GM12878 (cell line): ENCODE measurements around the gene PDZRN3.

Source experiments
- BCL3 ChIP-seq: IDR thresholded peaks from 2 replicates; pipeline ENCODE4 v1.6.1; 2011; ENCODE audit warnings: borderline replicate concordance, low read depth, mild to moderate bottlenecking, moderate library complexity, low read length; ENCODE audit not compliant: insufficient read depth, poor library complexity, severe bottlenecking
- CHD2 ChIP-seq: IDR thresholded peaks from 2 replicates; pipeline ENCODE4 v1.6.1; 2011; ENCODE audit warnings: low read depth, low read length, improper control_type of control experiment, borderline replicate concordance
- EGR1 ChIP-seq, 2 experiments: IDR thresholded peaks; 1 replicate in 1 of 2; 2 replicates in 1 of 2; pipeline ENCODE4 v1.6.1; 2011 to 2012; ENCODE audit warnings: low read depth in 2 of 2, low read length in 2 of 2, borderline replicate concordance in 1 of 2, mild to moderate bottlenecking in 1 of 2, moderate library complexity in 1 of 2
- EZH2 ChIP-seq: IDR thresholded peaks from 2 replicates; pipeline ENCODE4 v1.6.1; 2012; ENCODE audit warnings: low read depth, mild to moderate bottlenecking, control low read depth, inconsistent platforms, low read length, borderline replicate concordance; ENCODE audit not compliant: control insufficient read depth

GRCh38 chr3:73610493-73610892, 14.2 kb downstream of the PDZRN3 start:
- TF ChIP-seq BCL3 (no peak), CHD2 (no peak), EGR1 (IDR thresholded peaks at IDR 0.05; ENCODE audit: borderline replicate concordance in 1 of 2, low read depth in 2 of 2, low read length in 2 of 2) (no peak), EZH2 (no peak)
